Right kidney (tissue), 9 donors: ENCODE measurements around the gene CSGALNACT2.
"Not testable (repeated sequence)": the region's sequence is repeated elsewhere in the genome, so short reads cannot be mapped to it uniquely, and the experiment has no call there.

Experiments used
- DNase-seq: peaks from one replicate; pipeline ENCODE4 v3.0.0-alpha.2; 2016
- long read RNA-seq, 8 donors: transcript quantifications; one replicate each; lab custom pipeline, GENCODE V29; 2026

The CSGALNACT2 gene
- long read RNA-seq, donor 1, partial matches to known transcripts: 18 of 18 reads
- long read RNA-seq, donor 1, other reads (novel, unspliced or antisense): 0 of 18 reads
- long read RNA-seq, donor 2, partial matches to known transcripts: 0 of 2 reads
- long read RNA-seq, donor 2, other reads (novel, unspliced or antisense): 0 of 2 reads
- long read RNA-seq, donor 3, partial matches to known transcripts: 0 of 1 reads
- long read RNA-seq, donor 3, other reads (novel, unspliced or antisense): 0 of 1 reads
- long read RNA-seq, donor 4, partial matches to known transcripts: 11 of 13 reads
- long read RNA-seq, donor 4, other reads (novel, unspliced or antisense): 0 of 13 reads
- long read RNA-seq, donor 5, partial matches to known transcripts: 7 of 8 reads
- long read RNA-seq, donor 5, other reads (novel, unspliced or antisense): 0 of 8 reads
- long read RNA-seq, donor 6, partial matches to known transcripts: 0 of 3 reads
- long read RNA-seq, donor 6, other reads (novel, unspliced or antisense): 0 of 3 reads
- long read RNA-seq, donor 7, partial matches to known transcripts: 5 of 9 reads
- long read RNA-seq, donor 7, other reads (novel, unspliced or antisense): 0 of 9 reads
- long read RNA-seq, donor 8, partial matches to known transcripts: 0 of 1 reads
- long read RNA-seq, donor 8, other reads (novel, unspliced or antisense): 0 of 1 reads

DNA sequence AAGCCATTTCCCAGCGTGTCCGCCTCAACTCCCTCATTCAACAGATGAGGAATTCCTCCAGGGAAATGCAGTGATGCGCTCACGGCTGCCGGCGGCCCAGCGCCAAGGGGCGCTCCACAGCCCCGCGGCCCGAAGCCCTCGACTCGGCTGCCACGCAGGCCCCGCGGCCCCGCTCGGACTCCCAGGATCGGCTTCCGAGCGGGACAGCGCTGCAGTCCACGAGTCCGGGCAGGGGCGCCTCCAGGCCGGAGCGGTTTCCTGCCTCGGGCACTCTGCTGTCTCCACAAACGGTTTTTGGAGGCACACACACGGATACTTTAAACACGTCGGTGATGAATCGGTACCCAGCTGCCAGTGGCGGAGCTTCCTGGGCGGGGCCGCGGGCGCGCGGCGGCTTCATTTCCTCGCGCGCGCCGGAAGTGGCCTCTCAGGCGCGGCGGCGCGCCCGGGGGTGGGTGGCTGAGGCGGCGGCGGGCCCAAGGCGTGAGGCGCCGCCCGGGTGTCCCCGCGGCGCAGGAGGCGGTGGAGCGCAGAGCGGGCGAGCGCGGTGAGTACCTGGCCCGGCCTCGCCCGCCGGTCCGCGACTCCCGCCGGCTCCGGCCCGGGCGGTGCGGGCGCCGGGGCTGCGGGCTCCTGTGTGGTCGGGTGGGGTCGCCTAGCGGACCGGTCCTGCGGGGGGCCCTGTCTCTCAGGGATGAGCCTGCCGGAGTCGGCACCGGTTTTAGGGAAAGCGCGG is at the start of gene CSGALNACT2:
CSGALNACT2 (plus strand) TSS at position 425 of the 736 bp plus-strand sequence. CDS start 16,705 bp downstream, outside the sequence.
- peak; percentile 69 for DNase-seq

DNA sequence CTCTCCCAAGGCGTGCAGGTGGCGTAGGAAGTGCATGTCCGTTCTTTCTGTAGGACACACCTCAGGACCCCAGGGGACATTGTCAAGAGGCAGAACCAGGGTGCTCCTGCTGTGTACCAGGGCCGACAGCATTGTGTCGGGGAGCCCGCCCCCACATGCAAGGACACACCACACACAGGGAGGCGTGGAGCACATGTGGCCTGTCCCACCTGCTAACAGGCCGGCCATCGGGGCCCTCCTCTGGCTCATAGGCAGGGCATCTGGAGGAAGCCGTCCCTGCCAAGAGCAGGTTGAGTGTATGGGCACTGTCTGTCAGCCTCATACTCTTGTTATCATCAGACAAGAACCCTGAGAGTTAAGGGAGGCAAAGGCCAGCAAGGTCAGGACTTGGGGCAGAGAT is 48.7 kb upstream of the CSGALNACT2 start:
- DNase-seq: no peak

DNA sequence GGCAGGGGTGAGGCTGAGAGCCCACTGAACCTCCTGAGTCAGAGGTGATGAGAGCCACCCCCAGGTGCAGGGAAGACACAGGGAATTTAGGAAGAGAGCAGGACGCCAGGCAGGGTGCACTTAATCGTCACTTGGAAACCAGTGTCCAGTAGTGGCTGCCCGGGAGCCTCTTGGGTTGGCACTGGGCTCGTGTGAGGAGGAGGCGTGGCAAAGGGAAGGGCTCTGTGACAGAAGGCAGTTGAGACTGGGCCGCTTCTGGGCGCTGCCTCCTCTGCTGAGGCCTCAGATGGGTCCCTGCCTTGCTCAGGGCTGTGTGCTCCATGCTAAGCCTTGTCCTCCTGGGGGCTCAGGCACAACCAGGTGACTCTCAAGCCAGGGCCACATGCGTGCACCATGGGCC is 48.1 kb upstream of the CSGALNACT2 start:
- no peak for DNase-seq

DNA sequence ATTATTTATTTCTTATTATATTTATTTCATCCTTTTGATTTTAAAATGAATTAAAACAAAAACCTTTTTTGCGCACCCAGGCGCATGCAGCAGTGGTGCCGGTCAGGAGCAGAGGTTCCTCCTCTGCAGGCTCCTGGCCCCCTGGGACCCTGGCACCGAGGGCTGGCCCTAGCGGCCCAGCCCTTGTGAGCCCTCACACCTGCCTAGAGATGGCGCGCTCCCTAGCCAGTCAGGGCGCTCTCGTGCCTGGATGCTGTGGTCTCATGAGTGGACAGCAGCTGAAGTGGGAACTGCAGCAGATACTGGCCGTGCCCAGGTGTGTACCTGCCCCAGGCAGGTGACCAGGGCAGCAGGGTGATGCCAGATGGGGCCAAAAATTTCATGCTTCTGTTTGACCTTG is 47.6 kb upstream of the CSGALNACT2 start:
- no peak for DNase-seq

DNA sequence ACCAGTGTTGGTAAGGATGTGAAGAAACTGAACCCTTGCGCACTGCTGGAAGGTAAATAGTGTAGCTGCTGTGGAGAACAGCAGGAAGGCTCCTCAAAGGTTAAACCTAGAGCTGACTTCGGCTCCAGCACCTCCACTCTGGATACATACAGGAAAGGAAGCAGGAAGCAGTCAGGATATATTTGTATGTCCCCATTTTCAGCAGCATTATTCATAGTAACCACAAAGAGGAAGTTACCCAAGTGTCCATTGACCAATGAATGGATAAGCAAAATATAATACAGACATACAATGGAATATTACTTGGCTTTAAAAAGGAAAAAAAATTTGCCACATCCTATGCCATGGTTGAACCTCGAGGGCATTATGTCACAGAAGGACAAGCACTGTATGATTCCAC is 46.4 kb upstream of the CSGALNACT2 start:
- DNase-seq: no peak

GRCh38 chr10:43093423-43094076 is 44.7 kb upstream of the CSGALNACT2 start:
- no peak for DNase-seq

GRCh38 chr10:43094085-43094484 is 44.2 kb upstream of the CSGALNACT2 start:
- DNase-seq: no peak

DNA sequence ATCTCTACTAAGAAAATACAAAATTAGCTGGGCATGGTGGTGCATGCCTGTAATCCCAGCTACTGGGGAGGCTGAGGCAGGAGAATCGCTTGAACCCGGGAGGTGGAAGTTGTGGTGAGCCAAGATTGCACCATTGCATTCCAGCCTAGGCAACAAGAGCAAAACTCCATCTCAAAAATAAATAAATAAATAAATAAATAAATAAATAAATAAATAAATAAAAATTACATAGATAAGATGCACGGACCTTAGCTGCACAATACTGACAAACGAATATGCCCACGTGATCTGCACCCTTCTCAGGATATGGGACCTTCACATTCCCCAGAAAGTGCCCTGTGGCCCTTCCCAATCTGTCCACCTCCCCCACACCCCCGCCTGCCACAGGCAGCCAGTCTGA is 38.9 kb upstream of the CSGALNACT2 start:
- not testable (repeated sequence) for DNase-seq

DNA sequence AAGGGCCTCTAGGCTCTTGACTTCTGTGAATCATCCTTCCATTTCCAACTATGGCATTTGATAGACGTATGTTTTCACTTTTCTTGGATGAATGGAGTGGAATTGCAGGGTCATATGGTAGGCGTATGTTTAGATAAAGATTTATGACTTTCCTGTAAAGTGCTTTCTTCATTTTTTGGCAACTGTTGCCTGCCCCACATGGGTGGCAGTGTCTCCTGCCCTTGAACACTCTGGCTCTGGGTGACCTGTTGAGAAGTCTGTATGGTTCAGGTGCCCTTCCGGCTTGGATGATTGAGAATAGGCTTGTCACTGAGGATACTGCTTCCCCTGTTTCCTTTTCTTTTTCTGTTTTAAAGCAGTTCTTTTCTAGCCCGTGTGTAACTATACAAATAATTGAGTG is 38.3 kb upstream of the CSGALNACT2 start:
- DNase-seq: no peak

DNA sequence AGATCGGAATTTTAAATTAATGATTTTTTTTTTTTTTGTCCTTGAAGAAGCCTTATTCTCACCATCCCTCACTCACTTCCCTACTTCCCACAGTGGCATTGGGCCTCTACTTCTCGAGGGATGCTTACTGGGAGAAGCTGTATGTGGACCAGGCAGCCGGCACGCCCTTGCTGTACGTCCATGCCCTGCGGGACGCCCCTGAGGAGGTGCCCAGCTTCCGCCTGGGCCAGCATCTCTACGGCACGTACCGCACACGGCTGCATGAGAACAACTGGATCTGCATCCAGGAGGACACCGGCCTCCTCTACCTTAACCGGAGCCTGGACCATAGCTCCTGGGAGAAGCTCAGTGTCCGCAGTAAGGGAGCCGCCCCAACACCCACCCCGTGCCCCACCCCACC is 37.9 kb upstream of the CSGALNACT2 start:
- no peak for DNase-seq

DNA sequence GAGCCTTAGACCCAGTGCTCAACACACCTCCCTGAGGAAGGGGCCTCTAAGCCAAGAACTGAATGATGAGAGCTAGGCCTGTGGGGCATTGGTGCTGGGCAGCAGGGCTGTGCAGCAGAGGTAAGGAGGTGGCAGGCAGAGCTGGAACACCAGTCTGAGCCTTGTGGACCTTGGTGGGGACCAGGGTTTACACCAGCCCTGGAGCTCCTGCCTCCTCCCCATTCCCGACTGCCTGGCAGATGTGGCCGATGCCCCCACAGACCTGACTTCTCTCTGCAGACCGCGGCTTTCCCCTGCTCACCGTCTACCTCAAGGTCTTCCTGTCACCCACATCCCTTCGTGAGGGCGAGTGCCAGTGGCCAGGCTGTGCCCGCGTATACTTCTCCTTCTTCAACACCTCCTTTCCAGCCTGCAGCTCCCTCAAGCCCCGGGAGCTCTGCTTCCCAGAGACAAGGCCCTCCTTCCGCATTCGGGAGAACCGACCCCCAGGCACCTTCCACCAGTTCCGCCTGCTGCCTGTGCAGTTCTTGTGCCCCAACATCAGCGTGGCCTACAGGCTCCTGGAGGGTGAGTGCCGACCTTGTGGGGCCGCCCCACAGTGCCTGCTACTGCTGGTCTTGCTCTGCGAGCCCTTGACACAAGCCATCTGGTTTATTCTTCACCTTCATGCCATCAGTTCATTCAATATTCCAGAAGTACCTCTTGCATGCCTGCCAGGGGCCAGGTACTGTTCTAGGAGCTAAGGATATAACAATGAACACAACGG is 36.0 kb upstream of the CSGALNACT2 start:
- no peak for DNase-seq

GRCh38 chr10:43105102-43105955 is 32.9 kb upstream of the CSGALNACT2 start:
- peak; percentile 92 for DNase-seq

GRCh38 chr10:43105956-43106229 is 32.4 kb upstream of the CSGALNACT2 start:
- no peak for DNase-seq

- no peak for DNase-seq
These were observed 31.8 kb upstream of the CSGALNACT2 start for GRCh38 chr10:43106256-43107091.

DNA sequence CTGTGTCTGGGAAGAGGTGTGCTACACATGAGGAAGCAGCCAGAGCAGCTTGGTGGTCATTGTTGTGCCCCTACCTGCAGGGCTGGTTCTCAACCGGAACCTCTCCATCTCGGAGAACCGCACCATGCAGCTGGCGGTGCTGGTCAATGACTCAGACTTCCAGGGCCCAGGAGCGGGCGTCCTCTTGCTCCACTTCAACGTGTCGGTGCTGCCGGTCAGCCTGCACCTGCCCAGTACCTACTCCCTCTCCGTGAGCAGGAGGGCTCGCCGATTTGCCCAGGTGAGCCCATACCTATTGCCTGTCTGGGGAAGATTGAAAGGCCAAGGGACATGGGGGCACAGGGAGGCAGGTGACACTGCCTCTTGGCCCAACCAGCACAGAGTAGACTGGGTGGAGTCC is 29.3 kb upstream of the CSGALNACT2 start:
- DNase-seq: no peak

DNA sequence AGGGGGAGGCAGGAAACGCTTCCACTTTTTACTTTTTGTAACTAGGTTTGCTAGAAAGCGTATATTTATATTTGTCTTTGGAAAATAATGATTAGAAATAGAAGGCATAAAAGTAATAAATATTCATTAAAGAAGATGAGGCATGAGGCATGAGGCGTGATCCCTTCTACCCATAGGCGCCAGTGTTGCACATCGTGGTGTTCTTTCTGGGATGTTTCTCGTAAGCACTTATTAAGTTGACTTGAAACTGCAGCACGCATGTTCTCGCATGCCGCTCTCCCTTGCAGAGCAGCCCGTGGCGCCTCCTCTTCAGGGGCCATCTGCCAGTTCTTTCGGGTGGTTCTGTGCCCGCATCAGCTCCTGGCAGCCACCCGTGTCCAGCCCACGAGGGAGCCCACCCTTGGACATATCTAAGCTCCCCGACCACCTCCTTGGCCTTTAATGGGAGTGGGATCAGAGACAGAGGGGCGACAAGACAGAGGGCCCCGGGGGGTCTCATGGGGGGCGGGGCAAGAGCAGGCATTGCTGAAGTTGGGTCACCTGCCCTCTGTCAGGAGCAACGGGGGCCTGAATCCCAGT is 28.5 kb upstream of the CSGALNACT2 start:
- DNase-seq: no peak

- DNase-seq: peak; percentile 22
These were observed 27.7 kb upstream of the CSGALNACT2 start for GRCh38 chr10:43110338-43111071.

DNA sequence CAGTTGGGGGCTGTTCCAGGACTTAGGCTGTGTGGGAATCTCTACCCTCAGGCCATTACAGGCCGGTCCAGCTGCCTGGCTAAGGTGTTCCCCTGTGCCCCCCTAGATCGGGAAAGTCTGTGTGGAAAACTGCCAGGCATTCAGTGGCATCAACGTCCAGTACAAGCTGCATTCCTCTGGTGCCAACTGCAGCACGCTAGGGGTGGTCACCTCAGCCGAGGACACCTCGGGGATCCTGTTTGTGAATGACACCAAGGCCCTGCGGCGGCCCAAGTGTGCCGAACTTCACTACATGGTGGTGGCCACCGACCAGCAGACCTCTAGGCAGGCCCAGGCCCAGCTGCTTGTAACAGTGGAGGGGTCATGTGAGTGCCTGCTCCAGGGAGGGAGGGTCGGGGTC is 27.1 kb upstream of the CSGALNACT2 start:
- no peak for DNase-seq
